A549 (cell line): Measurements from ENCODE around the gene BHLHE23. TPM values are rescaled to one million over a fixed set of nuclear protein-coding genes. Genes with fewer than 3 reads are reported as not detected.

Experiments
- ATAC-seq, 2 experiments: fragments of 200-7000 bp in 1 of 2; fragments of >200 bp in 1 of 2; cut with Nextera tagmentation in 1 of 2; cut with Tn5 transposase in 1 of 2; 3 replicates each; pipeline versions ENCODE4 v1.8.0 to v1.9.1; 2018 to 2020; ENCODE audit warnings: mild to moderate bottlenecking in 1 of 2, moderate library complexity in 1 of 2
- CTCF ChIA-PET: fragments of 300-600 bp; sonication (Branson Sonifier 250); formaldehyde crosslinking; extraction: SDS; loops from one replicate; lab custom pipeline; 2021; ENCODE audit warnings: antibody characterized with exemption, inconsistent platforms; lab: Yijun Ruan, JAX
- POLR2A ChIA-PET: fragments of 350-600 bp; formaldehyde crosslinking; extraction: SDS; loops from one replicate; lab custom pipeline; 2021; ENCODE audit warnings: antibody characterized with exemption, inconsistent platforms; lab: Yijun Ruan, JAX
- DNase-seq, 2 experiments: peaks; one replicate each; pipeline versions ENCODE4 v3.0.0 to v3.0.0-alpha.2; 2011 to 2016; ENCODE audit warnings: low read depth in 1 of 2, low spot score in 1 of 2
- FAIRE-seq: peaks from 2 replicates; lab custom pipeline; 2011; peaks lifted over from hg19 to GRCh38; lab: Jason Lieb, UNC
- H3K27ac ChIP-seq, 2 experiments: fragments of >200 bp; sonication (Bioruptor Twin); formaldehyde crosslinking; 3 replicates each; pipeline ENCODE4 v1.5.1; 2016 to 2017
- H3K4me1 ChIP-seq: fragments of >200 bp; sonication (Bioruptor Twin); formaldehyde crosslinking; 3 replicates; pipeline ENCODE4 v1.6.1; 2016
- H3K4me2 ChIP-seq: fragments of >200 bp; sonication (Bioruptor Twin); formaldehyde crosslinking; 3 replicates; pipeline ENCODE4 v1.6.1; 2016
- H3K4me3 ChIP-seq: fragments of >200 bp; sonication (Bioruptor Twin); formaldehyde crosslinking; 3 replicates; pipeline ENCODE4 v1.5.1; 2016
- H3K9me3 ChIP-seq: fragments of >200 bp; sonication (Bioruptor Twin); formaldehyde crosslinking; 3 replicates; pipeline ENCODE4 v1.6.1; 2016
- CBX2 ChIP-seq: fragments of 200-600 bp; sonication (generic); IDR thresholded peaks from 2 replicates; pipeline ENCODE4 v1.6.1; 2016; ENCODE audit warnings: low read depth, mild to moderate bottlenecking, borderline replicate concordance
- CBX8 ChIP-seq: fragments of 200-600 bp; sonication (generic); IDR thresholded peaks from 2 replicates; pipeline ENCODE4 v1.6.1; 2016
- CEBPB ChIP-seq, 2 experiments: fragments of >200 bp in 1 of 2; sonication (Bioruptor Twin) in 1 of 2; formaldehyde crosslinking in 1 of 2; IDR thresholded peaks; 2 replicates each; pipeline ENCODE4 v1.6.1; 2012 to 2016
- EHMT2 ChIP-seq: fragments of 200-600 bp; sonication (generic); IDR thresholded peaks from 2 replicates; pipeline ENCODE4 v1.6.1; 2016; ENCODE audit warnings: antibody characterized with exemption, low read depth, mild to moderate bottlenecking, moderate library complexity
- GATA3 ChIP-seq: IDR thresholded peaks from 2 replicates; pipeline ENCODE4 v1.6.1; 2012; ENCODE audit warnings: borderline replicate concordance
- HDAC2 ChIP-seq: fragments of 200-600 bp; sonication (generic); IDR thresholded peaks from 2 replicates; pipeline ENCODE4 v1.6.1; 2016
- HEYL ChIP-seq: fragments of 250-450 bp; sonication (Bioruptor Pico); IDR thresholded peaks from 2 replicates; pipeline ENCODE4 v1.8.0; 2021; ENCODE audit warnings: mild to moderate bottlenecking, moderate library complexity
- MYC ChIP-seq: IDR thresholded peaks from 2 replicates; pipeline ENCODE4 v1.6.1; 2012; ENCODE audit warnings: mild to moderate bottlenecking, inconsistent platforms, low read length, improper control_type of control experiment, borderline replicate concordance
- NR3C1 ChIP-seq: fragments of >200 bp; sonication (Bioruptor Twin); formaldehyde crosslinking; IDR thresholded peaks from 3 replicates; pipeline ENCODE4 v1.6.1; 2017
- POLR2A ChIP-seq: IDR thresholded peaks from 2 replicates; pipeline ENCODE4 v1.6.1; 2012; ENCODE audit warnings: mild to moderate bottlenecking, low read length
- RAD21 ChIP-seq, 2 experiments: fragments of >200 bp in 1 of 2; sonication (Bioruptor Twin) in 1 of 2; formaldehyde crosslinking in 1 of 2; IDR thresholded peaks in 1 of 2; conservative IDR thresholded peaks in 1 of 2; 2 replicates in 1 of 2; 3 replicates in 1 of 2; pipeline ENCODE4 v1.6.1; 2012 to 2018; ENCODE audit warnings: inconsistent platforms in 1 of 2
- RARB ChIP-seq: fragments of 250-450 bp; sonication (Bioruptor Pico); IDR thresholded peaks from 2 replicates; pipeline ENCODE4 v1.8.0; 2021; ENCODE audit warnings: mild to moderate bottlenecking, moderate library complexity
- RCOR1 ChIP-seq: fragments of 150-350 bp; IDR thresholded peaks from 2 replicates; pipeline ENCODE4 v1.6.1; 2014; ENCODE audit warnings: antibody characterized with exemption, low read length, low read depth
- RFX5 ChIP-seq: fragments of 450-650 bp; IDR thresholded peaks from 2 replicates; pipeline ENCODE4 v1.7.1; 2014; ENCODE audit warnings: antibody characterized with exemption, mild to moderate bottlenecking, moderate library complexity
- SREBF2 ChIP-seq: fragments of 450-650 bp; IDR thresholded peaks from 2 replicates; pipeline ENCODE4 v1.6.1; 2014; ENCODE audit warnings: mild to moderate bottlenecking, moderate library complexity
- TP53 ChIP-seq: fragments of 250-450 bp; sonication (Bioruptor Pico); IDR thresholded peaks from 2 replicates; pipeline ENCODE4 v1.5.0; 2021; ENCODE audit warnings: mild to moderate bottlenecking, moderate library complexity
- ZC3H11A ChIP-seq: fragments of 450-650 bp; IDR thresholded peaks from 2 replicates; pipeline ENCODE4 v1.6.1; 2014; ENCODE audit warnings: antibody characterized with exemption, mild to moderate bottlenecking
- WGBS: methylation state at CpG from one replicate; pipeline ENCODE4 v1.1.6; 2017; ENCODE audit errors: missing lambda C conversion rate; 5-methylcytosine and 5-hydroxymethylcytosine counted together
- polyA plus RNA-seq, 4 experiments: library from polyadenylated mRNA; depleted of rRNA in 3 of 4; stranded (reverse); fragments of >200 nt; fragmentation: RNase III in 1 of 4; extraction: RNeasy Plus Mini Kit Qiagen cat#74134 plus additional on column Dnase treatment in 1 of 4; gene quantifications; 2 replicates in 3 of 4; 3 replicates in 1 of 4; pipeline ENCODE4 v1.2.3, GENCODE V29; 2011 to 2017
- TF ChIP-seq, protein P1 (sequence below): fragments of >200 bp; sonication (Bioruptor Twin); formaldehyde crosslinking; IDR thresholded peaks from 3 replicates; pipeline ENCODE4 v1.5.1; 2016
- TF ChIP-seq, protein P2 (sequence below): fragments of >200 bp; sonication (Bioruptor Twin); formaldehyde crosslinking; IDR thresholded peaks from 3 replicates; pipeline ENCODE4 v1.6.1; 2016
- TF ChIP-seq, protein P3 (sequence below): fragments of 150-350 bp; IDR thresholded peaks from 2 replicates; pipeline ENCODE4 v1.6.1; 2014; ENCODE audit warnings: low read depth, mild to moderate bottlenecking, low read length
- TF ChIP-seq, protein P4 (sequence below): fragments of 450-650 bp; IDR thresholded peaks from 2 replicates; pipeline ENCODE4 v1.6.1; 2014; ENCODE audit warnings: antibody characterized with exemption

BHLHE23 gene
- polyA plus RNA-seq, 2 of the 4 experiments (the other 2 are of a cell fraction), result not detected

DNA sequence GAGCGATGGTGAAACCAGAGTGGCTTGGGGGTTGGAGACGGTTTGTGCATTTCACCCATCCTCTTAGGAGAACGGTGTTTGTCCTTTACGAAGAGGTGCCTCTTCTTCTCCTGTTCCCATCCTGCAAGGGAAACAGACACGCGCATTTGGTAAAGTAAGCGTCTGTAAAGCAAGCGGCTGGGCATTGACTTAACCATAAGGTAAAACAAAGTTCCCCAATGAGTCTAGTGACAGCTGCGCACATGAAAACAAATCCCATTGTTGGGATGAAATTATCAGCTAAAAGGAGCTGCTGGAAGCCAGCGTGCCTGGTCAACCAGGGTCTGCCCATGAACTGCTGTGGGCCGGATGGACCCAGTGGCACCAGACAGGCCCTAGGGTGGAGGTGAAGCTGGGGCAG lies 5.8 kb downstream of the BHLHE23 start:
- H3K9me3 ChIP-seq, result no peaks in the 10 kb centered on the region
- no peak for DNase-seq
- POLR2A ChIA-PET, result no interaction called here
- no peak for ATAC-seq
- no peak for FAIRE-seq
- H3K27ac ChIP-seq, result no peak overlapping the region
- no peak overlapping the region for H3K4me2 ChIP-seq
- TF ChIP-seq, protein P1, sequence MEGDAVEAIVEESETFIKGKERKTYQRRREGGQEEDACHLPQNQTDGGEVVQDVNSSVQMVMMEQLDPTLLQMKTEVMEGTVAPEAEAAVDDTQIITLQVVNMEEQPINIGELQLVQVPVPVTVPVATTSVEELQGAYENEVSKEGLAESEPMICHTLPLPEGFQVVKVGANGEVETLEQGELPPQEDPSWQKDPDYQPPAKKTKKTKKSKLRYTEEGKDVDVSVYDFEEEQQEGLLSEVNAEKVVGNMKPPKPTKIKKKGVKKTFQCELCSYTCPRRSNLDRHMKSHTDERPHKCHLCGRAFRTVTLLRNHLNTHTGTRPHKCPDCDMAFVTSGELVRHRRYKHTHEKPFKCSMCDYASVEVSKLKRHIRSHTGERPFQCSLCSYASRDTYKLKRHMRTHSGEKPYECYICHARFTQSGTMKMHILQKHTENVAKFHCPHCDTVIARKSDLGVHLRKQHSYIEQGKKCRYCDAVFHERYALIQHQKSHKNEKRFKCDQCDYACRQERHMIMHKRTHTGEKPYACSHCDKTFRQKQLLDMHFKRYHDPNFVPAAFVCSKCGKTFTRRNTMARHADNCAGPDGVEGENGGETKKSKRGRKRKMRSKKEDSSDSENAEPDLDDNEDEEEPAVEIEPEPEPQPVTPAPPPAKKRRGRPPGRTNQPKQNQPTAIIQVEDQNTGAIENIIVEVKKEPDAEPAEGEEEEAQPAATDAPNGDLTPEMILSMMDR, result no peak
- no peak for TF ChIP-seq CEBPB (IDR thresholded peaks at IDR 0.05)
- TF ChIP-seq POLR2A, result no peak
- TF ChIP-seq MYC, result no peak
- no peak for TF ChIP-seq HEYL (CRISPR knock-in tag)
- TF ChIP-seq CBX8, result no peak
- TF ChIP-seq, protein P2, sequence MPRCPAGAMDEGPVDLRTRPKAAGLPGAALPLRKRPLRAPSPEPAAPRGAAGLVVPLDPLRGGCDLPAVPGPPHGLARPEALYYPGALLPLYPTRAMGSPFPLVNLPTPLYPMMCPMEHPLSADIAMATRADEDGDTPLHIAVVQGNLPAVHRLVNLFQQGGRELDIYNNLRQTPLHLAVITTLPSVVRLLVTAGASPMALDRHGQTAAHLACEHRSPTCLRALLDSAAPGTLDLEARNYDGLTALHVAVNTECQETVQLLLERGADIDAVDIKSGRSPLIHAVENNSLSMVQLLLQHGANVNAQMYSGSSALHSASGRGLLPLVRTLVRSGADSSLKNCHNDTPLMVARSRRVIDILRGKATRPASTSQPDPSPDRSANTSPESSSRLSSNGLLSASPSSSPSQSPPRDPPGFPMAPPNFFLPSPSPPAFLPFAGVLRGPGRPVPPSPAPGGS, result no peak
- TF ChIP-seq ZC3H11A, result no peak
- TF ChIP-seq SREBF2, result no peak
- TF ChIP-seq RFX5, result no peak
- no peak for TF ChIP-seq NR3C1
- no peak for TF ChIP-seq HDAC2
- TF ChIP-seq CBX2, result no peak
- TF ChIP-seq TP53 (CRISPR knock-in tag), result no peak
- TF ChIP-seq RARB (CRISPR knock-in tag), result no peak
- TF ChIP-seq RAD21 (conservative IDR thresholded peaks at IDR 0.05 in 1 of 2, IDR thresholded peaks at IDR 0.05 in 1 of 2), result no peak
- TF ChIP-seq GATA3, result no peak
- TF ChIP-seq, protein P3, sequence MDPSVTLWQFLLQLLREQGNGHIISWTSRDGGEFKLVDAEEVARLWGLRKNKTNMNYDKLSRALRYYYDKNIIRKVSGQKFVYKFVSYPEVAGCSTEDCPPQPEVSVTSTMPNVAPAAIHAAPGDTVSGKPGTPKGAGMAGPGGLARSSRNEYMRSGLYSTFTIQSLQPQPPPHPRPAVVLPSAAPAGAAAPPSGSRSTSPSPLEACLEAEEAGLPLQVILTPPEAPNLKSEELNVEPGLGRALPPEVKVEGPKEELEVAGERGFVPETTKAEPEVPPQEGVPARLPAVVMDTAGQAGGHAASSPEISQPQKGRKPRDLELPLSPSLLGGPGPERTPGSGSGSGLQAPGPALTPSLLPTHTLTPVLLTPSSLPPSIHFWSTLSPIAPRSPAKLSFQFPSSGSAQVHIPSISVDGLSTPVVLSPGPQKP, result no peak
- no peak for TF ChIP-seq EHMT2
- TF ChIP-seq, protein P4, sequence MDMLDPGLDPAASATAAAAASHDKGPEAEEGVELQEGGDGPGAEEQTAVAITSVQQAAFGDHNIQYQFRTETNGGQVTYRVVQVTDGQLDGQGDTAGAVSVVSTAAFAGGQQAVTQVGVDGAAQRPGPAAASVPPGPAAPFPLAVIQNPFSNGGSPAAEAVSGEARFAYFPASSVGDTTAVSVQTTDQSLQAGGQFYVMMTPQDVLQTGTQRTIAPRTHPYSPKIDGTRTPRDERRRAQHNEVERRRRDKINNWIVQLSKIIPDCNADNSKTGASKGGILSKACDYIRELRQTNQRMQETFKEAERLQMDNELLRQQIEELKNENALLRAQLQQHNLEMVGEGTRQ, result no peak
- H3K4me3 ChIP-seq, result no peak overlapping the region
- H3K4me1 ChIP-seq, result no peaks in the 10 kb centered on the region
- WGBS, result 41% methylated on average over 11 of the region's 11 CpGs
- CTCF ChIA-PET, result interaction anchor here (2.0 to 2.8 kb wide), 2 partner anchors 8 to 10 kb away, joined by 5 to 16 read pairs; no protein-coding TSS in a partner anchor

DNA sequence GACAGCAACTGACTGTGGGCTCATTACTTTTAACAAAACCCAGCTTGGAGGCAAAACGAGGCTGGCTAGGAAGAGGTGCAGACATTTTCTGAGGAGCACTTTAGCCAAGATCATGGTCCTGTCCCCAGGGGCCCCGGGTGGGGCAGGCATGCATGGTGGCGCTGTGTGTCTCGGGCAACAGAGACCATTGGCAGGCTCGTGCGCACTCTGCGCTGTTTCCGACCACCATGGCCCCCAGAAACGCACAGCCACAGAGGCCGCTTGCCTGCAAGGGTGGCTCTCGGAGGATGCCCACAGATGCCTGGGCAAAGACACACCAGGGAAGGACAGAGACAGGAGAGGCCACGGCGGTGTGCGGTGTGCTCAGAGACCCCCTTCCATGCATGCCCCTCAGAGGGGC lies 6.7 kb downstream of the BHLHE23 start:
- no peak overlapping the region for H3K27ac ChIP-seq
- H3K4me3 ChIP-seq, result no peak overlapping the region
- no peak overlapping the region for H3K4me2 ChIP-seq
- H3K9me3 ChIP-seq, result no peaks in the 10 kb centered on the region
- H3K4me1 ChIP-seq, result no peaks in the 10 kb centered on the region
- ATAC-seq (no peak), FAIRE-seq (no peak), DNase-seq (no peak)
- TF ChIP-seq RCOR1, result no peak
- TF ChIP-seq MYC, result no peak
- TF ChIP-seq ZC3H11A, result no peak
- WGBS, result 61% methylated on average over 14 of the region's 14 CpGs
- ChIA-PET POLR2A (no interaction called here), CTCF (interaction anchor here (2.0 to 2.8 kb wide), 2 partner anchors 9 kb away, joined by 5 to 16 read pairs; no protein-coding TSS in a partner anchor)
